ENCODE data around the gene RFX2.

DNA sequence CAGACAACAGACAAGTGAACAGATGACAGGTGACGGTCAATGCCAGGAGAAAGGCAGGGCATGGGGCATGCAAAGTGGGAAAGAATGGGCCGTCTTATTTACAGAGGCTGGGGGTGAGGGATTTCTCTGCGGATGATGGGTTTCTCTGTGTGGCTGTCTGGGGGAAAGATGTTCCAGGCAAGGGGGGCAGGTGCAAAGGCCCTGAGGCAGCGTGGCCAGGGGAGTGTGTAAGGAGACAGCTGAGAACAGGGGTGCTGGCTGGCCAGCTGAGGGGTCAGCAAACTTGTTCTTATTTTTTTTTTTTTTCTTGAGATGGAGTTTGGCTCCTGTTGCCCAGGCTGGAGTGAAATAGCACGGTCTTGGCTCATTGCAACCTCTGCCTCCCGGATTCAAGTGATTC, 110.6 kb downstream of the RFX2 start:
- TF ChIP-seq, protein P1, sequence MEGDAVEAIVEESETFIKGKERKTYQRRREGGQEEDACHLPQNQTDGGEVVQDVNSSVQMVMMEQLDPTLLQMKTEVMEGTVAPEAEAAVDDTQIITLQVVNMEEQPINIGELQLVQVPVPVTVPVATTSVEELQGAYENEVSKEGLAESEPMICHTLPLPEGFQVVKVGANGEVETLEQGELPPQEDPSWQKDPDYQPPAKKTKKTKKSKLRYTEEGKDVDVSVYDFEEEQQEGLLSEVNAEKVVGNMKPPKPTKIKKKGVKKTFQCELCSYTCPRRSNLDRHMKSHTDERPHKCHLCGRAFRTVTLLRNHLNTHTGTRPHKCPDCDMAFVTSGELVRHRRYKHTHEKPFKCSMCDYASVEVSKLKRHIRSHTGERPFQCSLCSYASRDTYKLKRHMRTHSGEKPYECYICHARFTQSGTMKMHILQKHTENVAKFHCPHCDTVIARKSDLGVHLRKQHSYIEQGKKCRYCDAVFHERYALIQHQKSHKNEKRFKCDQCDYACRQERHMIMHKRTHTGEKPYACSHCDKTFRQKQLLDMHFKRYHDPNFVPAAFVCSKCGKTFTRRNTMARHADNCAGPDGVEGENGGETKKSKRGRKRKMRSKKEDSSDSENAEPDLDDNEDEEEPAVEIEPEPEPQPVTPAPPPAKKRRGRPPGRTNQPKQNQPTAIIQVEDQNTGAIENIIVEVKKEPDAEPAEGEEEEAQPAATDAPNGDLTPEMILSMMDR (IDR thresholded peaks at IDR 0.05; ENCODE audit: insufficient read depth, low read depth, low read length) = no peak
- TF ChIP-seq EZH2 (IDR thresholded peaks at IDR 0.05; ENCODE audit: insufficient read depth, low read length) = no peak
